Ascending aorta (tissue), 2 donors: Measurements from ENCODE around the gene CNPPD1. TPM values are rescaled to one million over a fixed set of nuclear protein-coding genes. Genes with fewer than 3 reads are reported as not detected.
"Not testable (repeated sequence)": the region's sequence is repeated elsewhere in the genome, so short reads cannot be mapped to it uniquely, and the experiment has no call there.

ENCODE experiments used
- DNase-seq, 2 donors: peaks; one replicate each; pipeline ENCODE4 v3.0.0-alpha.2; 2019; ENCODE audit warnings: low spot score in 2 of 2
- H3K27ac ChIP-seq, 2 donors: fragments of 200-600 bp; sonication (generic); one replicate each; pipeline ENCODE4 v1.5.1; 2016 to 2017; ENCODE audit warnings: mild to moderate bottlenecking in 1 of 2
- H3K27me3 ChIP-seq: fragments of 200-600 bp; sonication (generic); one replicate; pipeline ENCODE4 v1.5.1; 2017
- H3K36me3 ChIP-seq, 2 donors: fragments of 200-600 bp; sonication (generic); one replicate each; pipeline ENCODE4 v1.5.1; 2016
- H3K4me1 ChIP-seq, 2 donors: fragments of 200-600 bp; sonication (generic); one replicate each; pipeline ENCODE4 v1.5.1; 2016 to 2017; ENCODE audit warnings: mild to moderate bottlenecking in 1 of 2
- H3K4me3 ChIP-seq, 2 donors: fragments of 200-600 bp; sonication (generic); one replicate each; pipeline ENCODE4 v1.5.1; 2016 to 2017; ENCODE audit warnings: mild to moderate bottlenecking in 1 of 2
- H3K9me3 ChIP-seq, 2 donors: fragments of 200-600 bp; sonication (generic); one replicate each; pipeline ENCODE4 v1.5.1; 2016
- intact Hi-C: fragments of 100-400 bp; cut with DNase I; formaldehyde crosslinking; loops from one replicate; pipeline ENCODE4 v1.15.1; 2023
- total RNA-seq: library from RNA; depleted of rRNA; stranded (reverse); fragments of >200 nt; gene quantifications from one replicate; pipeline ENCODE4 v1.1.0, GENCODE V29; 2016
- TF ChIP-seq, protein P1 (sequence below), 3 experiments: fragments of 200-600 bp in 2 of 3; fragments of 450-650 bp in 1 of 3; sonication (generic) in 2 of 3; IDR thresholded peaks; one replicate each; pipeline ENCODE4 v1.5.1; 2016 to 2019; ENCODE audit warnings: antibody characterized with exemption in 3 of 3, mild to moderate bottlenecking in 1 of 3, moderate library complexity in 1 of 3

Gene CNPPD1
- total RNA-seq, 1 donor from 2014 or later, result 49.4 TPM

DNA sequence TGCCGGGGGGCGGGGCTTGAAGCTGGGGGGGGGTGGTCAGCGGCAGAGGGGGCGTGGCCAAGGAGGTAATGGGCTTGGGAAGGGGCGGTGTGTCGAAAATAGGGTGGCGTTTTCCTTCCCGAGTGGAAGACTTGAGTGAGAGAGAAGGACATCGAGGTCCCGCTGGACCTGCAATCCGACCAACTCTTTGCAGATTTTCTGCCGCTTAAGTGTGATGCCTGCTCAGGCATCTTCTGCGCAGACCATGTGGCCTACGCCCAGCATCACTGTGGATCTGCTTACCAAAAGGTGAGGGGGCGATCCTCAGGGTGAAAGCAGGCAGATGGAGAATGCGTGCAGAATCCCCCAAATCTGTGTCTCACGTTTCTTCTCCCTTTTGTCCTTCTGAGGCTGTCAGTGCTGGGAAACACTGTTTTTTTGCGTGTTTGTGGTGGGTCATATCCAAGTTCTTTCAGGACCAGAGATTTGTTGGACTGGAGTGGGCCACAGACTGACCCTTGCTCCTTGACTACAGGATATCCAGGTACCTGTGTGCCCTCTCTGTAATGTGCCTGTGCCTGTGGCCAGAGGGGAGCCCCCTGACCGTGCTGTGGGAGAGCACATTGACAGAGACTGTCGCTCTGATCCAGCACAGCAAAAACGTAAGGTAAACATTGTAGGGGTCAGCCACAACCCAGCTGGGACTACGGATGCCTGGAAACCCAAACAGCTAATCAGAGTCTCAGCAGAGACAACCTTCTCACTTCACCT lies 30.6 kb upstream of the CNPPD1 start:
- peaks cover 0 to 6% of the 10 kb centered on the region in 2 donors for H3K4me1 ChIP-seq
- peak overlapping the region; percentile 86 to 90 for H3K4me3 ChIP-seq
- H3K9me3 ChIP-seq, result no peaks in the 10 kb centered on the region
- peaks cover 22 to 28% of the 10 kb centered on the region in 2 donors for H3K36me3 ChIP-seq
- DNase-seq, result peak in 1 of 2 donors; percentile 63
- H3K27me3 ChIP-seq, result no peaks in the 10 kb centered on the region
- intact Hi-C loops, result loop anchor here (1.0 to 2.0 kb wide), 3 partner anchors 11 to 181 kb away; partner anchors contain the start of genes ABCB6 and DNAJB2
- H3K27ac ChIP-seq, result peak overlapping the region; percentile 91 to 99
- TF ChIP-seq, protein P1, sequence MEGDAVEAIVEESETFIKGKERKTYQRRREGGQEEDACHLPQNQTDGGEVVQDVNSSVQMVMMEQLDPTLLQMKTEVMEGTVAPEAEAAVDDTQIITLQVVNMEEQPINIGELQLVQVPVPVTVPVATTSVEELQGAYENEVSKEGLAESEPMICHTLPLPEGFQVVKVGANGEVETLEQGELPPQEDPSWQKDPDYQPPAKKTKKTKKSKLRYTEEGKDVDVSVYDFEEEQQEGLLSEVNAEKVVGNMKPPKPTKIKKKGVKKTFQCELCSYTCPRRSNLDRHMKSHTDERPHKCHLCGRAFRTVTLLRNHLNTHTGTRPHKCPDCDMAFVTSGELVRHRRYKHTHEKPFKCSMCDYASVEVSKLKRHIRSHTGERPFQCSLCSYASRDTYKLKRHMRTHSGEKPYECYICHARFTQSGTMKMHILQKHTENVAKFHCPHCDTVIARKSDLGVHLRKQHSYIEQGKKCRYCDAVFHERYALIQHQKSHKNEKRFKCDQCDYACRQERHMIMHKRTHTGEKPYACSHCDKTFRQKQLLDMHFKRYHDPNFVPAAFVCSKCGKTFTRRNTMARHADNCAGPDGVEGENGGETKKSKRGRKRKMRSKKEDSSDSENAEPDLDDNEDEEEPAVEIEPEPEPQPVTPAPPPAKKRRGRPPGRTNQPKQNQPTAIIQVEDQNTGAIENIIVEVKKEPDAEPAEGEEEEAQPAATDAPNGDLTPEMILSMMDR (IDR thresholded peaks at IDR 0.05), result no peak

DNA sequence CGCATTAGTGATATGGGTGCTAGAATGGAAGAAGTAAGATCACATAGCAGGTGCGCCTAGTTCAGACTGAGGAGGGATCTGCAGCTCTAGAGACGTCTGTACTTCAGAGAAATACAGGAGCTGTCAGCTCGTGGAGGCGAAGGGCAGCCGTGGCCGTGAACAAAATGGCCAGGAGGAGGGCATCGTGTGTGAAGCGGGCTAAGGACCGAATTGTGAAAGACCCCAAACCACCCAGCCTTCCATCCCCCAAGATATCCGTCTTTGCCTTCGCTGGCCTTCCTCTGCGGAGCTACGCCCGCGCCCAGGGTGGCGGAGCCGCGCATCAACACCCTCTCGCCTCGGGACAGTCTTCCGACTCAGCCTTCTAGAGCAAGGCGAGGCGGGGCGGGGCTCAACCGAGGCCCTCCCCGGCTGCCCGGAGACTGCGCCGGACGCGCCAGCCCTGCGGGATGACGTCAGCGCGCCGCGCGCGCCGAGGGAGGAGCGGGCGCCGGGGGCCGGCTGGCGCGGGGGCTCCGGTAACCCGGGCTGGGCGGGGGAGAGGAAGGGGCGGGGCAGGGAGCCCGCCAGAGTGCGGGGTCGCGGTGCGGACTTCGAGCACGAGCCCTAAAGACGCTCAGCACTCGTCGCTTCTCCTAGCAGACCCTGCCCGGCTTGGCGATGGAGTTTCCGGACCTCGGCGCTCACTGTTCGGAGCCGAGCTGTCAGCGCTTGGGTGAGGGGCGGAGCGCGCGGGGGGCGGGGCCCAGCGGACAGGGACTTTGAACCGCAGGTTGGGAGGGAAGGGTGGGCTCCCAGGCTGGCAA lies 29.8 kb upstream of the CNPPD1 start, which contains the start of gene ZFAND2B:
TSS of gene ZFAND2B (plus strand) at position 455 of the 806 bp plus-strand sequence. CDS start at position 661, 206 bp downstream.
- Histone ChIP-seq H3K27me3 (no peaks in the 10 kb centered on the region), H3K4me3 (peak within 1 kb of the TSS; percentile 86 to 90), H3K9me3 (no peaks in the 10 kb centered on the region), H3K36me3 (peaks cover 22 to 23% of the 10 kb centered on the region in 2 donors), H3K27ac (peak within 1 kb of the TSS; percentile 91 to 99), H3K4me1 (peaks cover 0 to 6% of the 10 kb centered on the region in 2 donors)
- intact Hi-C loops, result loop anchor here (1.0 to 2.0 kb wide), 7 partner anchors 12 to 182 kb away; partner anchors contain the start of genes ABCB6, ANKZF1, ATG9A and DNAJB2
- peak; percentile 83 to 97 for DNase-seq
- TF ChIP-seq, protein P1 (IDR thresholded peaks at IDR 0.05), result peak; percentile 9 to 34 (median 17)

DNA sequence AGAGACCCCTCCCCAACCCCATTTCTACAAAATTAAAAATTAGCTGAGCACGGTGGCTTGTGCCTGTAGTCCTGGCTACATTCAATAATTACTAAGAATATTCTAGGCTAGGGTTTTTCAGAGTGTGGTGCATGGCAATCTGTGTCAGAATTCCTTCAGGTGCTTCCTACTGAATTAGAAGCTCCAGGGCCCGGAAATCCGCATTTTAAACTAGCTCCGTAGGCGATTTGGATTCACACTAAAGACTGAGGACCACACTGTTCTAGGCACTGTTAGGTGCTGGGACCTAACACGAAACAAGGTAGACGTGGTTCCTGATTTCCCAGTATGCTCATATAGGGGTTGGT lies 29.2 kb upstream of the CNPPD1 start:
- intact Hi-C loops, result loop anchor here (1.0 to 2.0 kb wide), 6 partner anchors 23 to 183 kb away; partner anchors contain the start of genes ANKZF1, ATG9A, DNAJB2 and NHEJ1
- TF ChIP-seq, protein P1 (IDR thresholded peaks at IDR 0.05), result no peak
- peaks cover 0 to 6% of the 10 kb centered on the region in 2 donors for H3K4me1 ChIP-seq
- H3K27ac ChIP-seq, result peak overlapping the region; percentile 91 to 99
- DNase-seq, result no peak
- H3K27me3 ChIP-seq, result no peaks in the 10 kb centered on the region
- no peaks in the 10 kb centered on the region for H3K9me3 ChIP-seq
- peak overlapping the region; percentile 86 to 90 for H3K4me3 ChIP-seq
- H3K36me3 ChIP-seq, result peaks cover 22 to 23% of the 10 kb centered on the region in 2 donors

DNA sequence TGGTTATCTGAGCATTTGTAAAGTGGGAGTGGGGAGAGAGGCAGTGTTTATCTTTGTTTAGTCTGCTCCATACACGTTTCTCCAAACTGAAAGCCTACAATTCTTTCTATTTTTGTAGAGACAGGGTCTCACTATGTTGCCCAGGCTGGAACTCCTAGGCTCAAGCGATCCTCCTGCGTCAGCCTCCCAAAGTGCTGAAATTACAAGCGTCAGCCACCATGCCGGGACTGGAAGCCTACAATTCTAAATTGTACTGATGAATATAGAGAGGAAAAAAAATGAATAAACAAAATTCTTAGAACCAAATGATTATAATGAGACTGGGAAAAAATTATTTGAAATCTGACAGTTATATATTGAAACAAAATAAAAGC lies 28.4 kb upstream of the CNPPD1 start:
- intact Hi-C loops, result no loop called here
- peaks cover 0 to 6% of the 10 kb centered on the region in 2 donors for H3K4me1 ChIP-seq
- TF ChIP-seq, protein P1 (IDR thresholded peaks at IDR 0.05), result no peak
- peak in 1 of 2 donors; percentile 31 for DNase-seq
- H3K27ac ChIP-seq, result no peak overlapping the region
- no peak overlapping the region for H3K4me3 ChIP-seq
- H3K36me3 ChIP-seq, result peaks cover 15 to 18% of the 10 kb centered on the region in 2 donors
- no peaks in the 10 kb centered on the region for H3K9me3 ChIP-seq
- no peaks in the 10 kb centered on the region for H3K27me3 ChIP-seq

DNA sequence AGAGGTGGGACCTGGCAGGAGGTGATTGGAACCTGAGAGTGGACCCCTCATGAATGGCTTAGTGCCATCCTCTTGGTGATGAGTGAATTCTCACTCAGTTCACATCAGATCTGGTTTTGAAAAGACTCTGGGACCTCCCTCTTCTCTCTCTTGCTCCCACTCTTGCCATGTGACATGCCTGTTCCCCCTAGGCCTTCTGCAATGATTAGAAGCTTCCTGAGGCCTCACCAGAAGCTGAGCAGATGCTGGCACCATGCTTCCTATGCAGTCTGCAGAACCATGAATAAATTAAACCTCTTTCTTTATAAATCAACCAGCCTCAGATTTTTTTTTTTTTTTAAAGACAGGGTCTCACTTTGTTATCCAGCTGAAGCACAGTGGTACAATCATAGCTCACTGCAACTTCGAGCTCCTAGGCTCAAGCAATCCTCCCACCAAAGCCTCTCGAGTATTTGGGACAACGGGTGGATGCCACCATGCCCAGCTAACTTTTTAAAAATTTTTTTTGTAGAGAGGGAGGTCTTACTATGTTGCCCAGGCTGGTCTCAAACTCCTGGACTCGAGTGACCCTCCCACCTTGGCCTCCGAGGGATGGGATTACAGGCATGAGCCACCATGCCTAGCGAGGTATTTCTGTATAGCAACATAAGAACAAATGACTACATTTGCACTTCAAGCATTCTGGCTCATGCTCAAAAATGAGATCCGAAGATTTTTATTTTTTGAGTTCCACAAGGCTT lies 27.9 kb upstream of the CNPPD1 start:
- intact Hi-C loops, result no loop called here
- TF ChIP-seq, protein P1 (IDR thresholded peaks at IDR 0.05), result no peak
- Histone ChIP-seq H3K27ac (no peak overlapping the region), H3K4me1 (peaks cover 0 to 6% of the 10 kb centered on the region in 2 donors), H3K27me3 (no peaks in the 10 kb centered on the region), H3K36me3 (peaks cover 13 to 15% of the 10 kb centered on the region in 2 donors), H3K9me3 (no peaks in the 10 kb centered on the region), H3K4me3 (no peak overlapping the region)
- DNase-seq, result peak in 1 of 2 donors; percentile 55

DNA sequence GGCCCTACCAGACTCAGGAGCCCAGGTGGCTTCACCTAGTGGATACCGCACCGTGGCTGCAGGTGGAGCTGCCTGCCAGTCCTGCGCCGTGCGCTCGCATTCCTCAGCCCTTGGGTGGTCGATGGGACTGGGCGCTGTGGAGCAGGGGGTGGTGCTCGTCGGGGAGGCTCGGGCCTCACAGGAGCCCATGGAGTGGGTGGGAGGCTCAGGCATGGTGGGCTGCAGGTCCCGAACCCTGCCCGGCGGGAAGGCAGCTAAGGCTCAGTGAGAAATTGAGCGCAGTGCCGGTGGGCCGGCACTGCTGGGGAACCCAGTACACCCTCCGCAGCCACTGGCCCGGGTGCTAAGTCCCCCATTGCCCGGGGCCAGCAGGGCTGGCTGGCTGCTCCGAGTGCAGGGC lies 24.6 kb upstream of the CNPPD1 start:
- peak in 1 of 2 donors; percentile 11 for DNase-seq
- H3K27ac ChIP-seq, H3K36me3 ChIP-seq, H3K4me1 ChIP-seq, H3K27me3 ChIP-seq, H3K9me3 ChIP-seq, H3K4me3 ChIP-seq, intact Hi-C loops: not testable (repeated sequence)

DNA sequence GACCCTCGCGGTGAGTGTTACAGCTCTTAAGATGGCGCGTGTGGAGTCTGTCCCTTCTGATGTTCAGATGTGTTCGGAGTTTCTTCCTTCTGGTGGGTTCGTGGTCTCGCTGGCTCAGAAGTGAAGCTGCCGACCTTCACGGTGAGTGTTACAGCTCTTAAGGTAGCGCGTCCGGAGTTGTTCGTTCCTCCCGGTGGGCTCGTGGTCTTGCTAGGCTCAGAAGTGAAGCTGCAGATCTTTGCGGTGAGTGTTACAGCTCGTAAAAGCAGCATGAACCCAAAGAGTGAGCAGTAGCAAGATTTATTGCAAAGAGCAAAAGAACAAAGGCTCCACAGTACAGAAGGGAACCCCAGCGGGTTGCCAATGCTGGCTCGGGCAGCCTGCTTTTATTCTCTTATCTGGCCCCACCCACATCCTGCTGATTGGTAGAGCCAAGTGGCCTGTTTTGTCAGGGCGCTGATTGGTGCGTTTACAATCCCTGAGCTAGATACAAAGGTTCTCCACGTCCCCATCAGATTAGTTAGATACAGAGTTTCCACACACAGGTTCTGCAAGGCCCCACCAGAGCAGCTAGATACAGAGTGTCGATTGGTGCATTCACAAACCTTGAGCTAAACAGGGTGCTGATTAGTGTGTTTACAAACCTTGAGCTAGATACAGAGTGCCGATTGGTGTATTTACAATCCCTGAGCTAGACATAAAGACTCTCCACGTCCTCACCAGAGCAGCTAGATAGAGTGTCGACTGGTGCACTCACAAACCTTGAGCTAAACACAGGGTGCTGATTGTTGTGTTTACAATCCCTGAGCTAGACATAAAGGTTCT lies 24.0 kb upstream of the CNPPD1 start:
- H3K36me3 ChIP-seq, H3K27me3 ChIP-seq, H3K4me3 ChIP-seq, intact Hi-C loops, H3K4me1 ChIP-seq, H3K9me3 ChIP-seq, H3K27ac ChIP-seq: not testable (repeated sequence)
- peak in 1 of 2 donors; percentile 40 for DNase-seq
